Calu3 (cell line): ENCODE results near the gene POLR3A. TPM values are rescaled to one million over a fixed set of nuclear protein-coding genes. Genes with fewer than 3 reads are reported as not detected.

Experiments used
- BruUV-seq: library from RNA; stranded (reverse); fragments of 400-500 nt; replicated peaks from 2 replicates; lab custom pipeline; 2021; lab: Mats Ljungman, UMichigan
- CTCF ChIA-PET: fragments of 300-600 bp; sonication (Branson Sonifier 250); formaldehyde crosslinking; loops from one replicate; lab custom pipeline; 2022; ENCODE audit warnings: antibody characterized with exemption; lab: Charles Lee
- DNase-seq: peaks from one replicate; pipeline ENCODE4 v3.0.0; 2022
- H3K27ac Mint-ChIP-seq: one replicate; pipeline ENCODE4 v1.8.0; 2022; ENCODE audit warnings: mixed read lengths; ENCODE audit not compliant: unreplicated experiment
- H3K27me3 Mint-ChIP-seq: one replicate; pipeline ENCODE4 v1.8.0; 2022; ENCODE audit warnings: mixed read lengths; ENCODE audit not compliant: unreplicated experiment
- H3K36me3 Mint-ChIP-seq: one replicate; pipeline ENCODE4 v1.8.0; 2022; ENCODE audit warnings: mild to moderate bottlenecking, moderate library complexity, mixed read lengths; ENCODE audit not compliant: insufficient read depth, unreplicated experiment
- H3K4me1 Mint-ChIP-seq: one replicate; pipeline ENCODE4 v1.8.0; 2022; ENCODE audit warnings: mild to moderate bottlenecking, low read depth, mixed read lengths; ENCODE audit not compliant: unreplicated experiment
- H3K4me3 Mint-ChIP-seq: one replicate; pipeline ENCODE4 v1.8.0; 2022; ENCODE audit warnings: mild to moderate bottlenecking, low read depth, moderate library complexity, mixed read lengths; ENCODE audit not compliant: unreplicated experiment
- H3K9me3 Mint-ChIP-seq: one replicate; pipeline ENCODE4 v1.8.0; 2022; ENCODE audit warnings: low read depth, mixed read lengths; ENCODE audit not compliant: unreplicated experiment
- intact Hi-C: fragments of 100-400 bp; cut with micrococcal nuclease; formaldehyde crosslinking; loops from one replicate; pipeline ENCODE4 v1.10.0; 2022; ENCODE audit not compliant: unreplicated experiment
- total RNA-seq: library from RNA; stranded (reverse); gene quantifications from 2 replicates; pipeline ENCODE4 v1.2.3, GENCODE V29; 2022
- TF ChIP-seq, protein P1 (sequence below): fragments of 200-600 bp; IDR thresholded peaks from one replicate; pipeline ENCODE4 v1.8.0; 2022; ENCODE audit warnings: antibody characterized with exemption; ENCODE audit not compliant: unreplicated experiment

Gene POLR3A
- total RNA-seq, 1 experiment from 2014 or later, result 26.6 TPM

DNA sequence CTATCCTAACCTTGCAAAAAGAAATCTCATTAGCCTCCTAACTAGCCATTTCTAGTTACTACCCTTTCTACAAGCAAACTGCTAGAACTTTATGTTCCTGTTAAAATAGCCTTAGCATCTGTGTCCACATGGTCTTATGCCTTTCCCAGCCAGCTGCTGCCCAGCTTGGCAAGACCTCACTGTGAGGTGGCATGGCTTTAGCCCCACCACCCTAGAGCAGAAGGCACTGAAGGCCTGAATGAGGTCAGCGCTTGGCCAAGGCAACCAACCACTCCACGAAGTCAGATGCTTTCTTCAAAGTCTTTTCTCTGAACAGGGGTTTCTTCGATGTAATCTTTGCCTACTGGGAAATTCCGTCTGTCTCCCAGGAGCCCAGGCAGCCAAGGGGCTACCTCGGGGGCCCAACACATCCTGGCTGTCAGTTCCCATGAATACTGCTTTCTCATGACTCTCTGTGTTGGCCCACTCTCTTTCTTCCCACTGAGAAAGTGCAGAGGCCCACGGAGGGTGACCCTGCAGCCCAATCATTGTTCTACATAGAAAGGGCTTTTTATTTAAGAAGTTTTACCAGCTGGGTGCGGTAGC, 41.6 kb downstream of the POLR3A start:
- Mint-ChIP-seq H3K36me3 (peaks cover 54% of the 10 kb centered on the region), H3K4me1 (no peaks in the 10 kb centered on the region), H3K27me3 (no peaks in the 10 kb centered on the region), H3K27ac (no peak overlapping the region), H3K9me3 (no peaks in the 10 kb centered on the region), H3K4me3 (no peak overlapping the region)
- DNase-seq, result no peak
- TF ChIP-seq, protein P1, sequence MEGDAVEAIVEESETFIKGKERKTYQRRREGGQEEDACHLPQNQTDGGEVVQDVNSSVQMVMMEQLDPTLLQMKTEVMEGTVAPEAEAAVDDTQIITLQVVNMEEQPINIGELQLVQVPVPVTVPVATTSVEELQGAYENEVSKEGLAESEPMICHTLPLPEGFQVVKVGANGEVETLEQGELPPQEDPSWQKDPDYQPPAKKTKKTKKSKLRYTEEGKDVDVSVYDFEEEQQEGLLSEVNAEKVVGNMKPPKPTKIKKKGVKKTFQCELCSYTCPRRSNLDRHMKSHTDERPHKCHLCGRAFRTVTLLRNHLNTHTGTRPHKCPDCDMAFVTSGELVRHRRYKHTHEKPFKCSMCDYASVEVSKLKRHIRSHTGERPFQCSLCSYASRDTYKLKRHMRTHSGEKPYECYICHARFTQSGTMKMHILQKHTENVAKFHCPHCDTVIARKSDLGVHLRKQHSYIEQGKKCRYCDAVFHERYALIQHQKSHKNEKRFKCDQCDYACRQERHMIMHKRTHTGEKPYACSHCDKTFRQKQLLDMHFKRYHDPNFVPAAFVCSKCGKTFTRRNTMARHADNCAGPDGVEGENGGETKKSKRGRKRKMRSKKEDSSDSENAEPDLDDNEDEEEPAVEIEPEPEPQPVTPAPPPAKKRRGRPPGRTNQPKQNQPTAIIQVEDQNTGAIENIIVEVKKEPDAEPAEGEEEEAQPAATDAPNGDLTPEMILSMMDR, result no peak
- intact Hi-C loops, result no loop called here
- CTCF ChIA-PET, result interaction anchor here (0.6 kb wide), 1 partner anchor 162 kb away, joined by 6 read pairs; no protein-coding TSS in a partner anchor
- no TSS peak for BruUV-seq

DNA sequence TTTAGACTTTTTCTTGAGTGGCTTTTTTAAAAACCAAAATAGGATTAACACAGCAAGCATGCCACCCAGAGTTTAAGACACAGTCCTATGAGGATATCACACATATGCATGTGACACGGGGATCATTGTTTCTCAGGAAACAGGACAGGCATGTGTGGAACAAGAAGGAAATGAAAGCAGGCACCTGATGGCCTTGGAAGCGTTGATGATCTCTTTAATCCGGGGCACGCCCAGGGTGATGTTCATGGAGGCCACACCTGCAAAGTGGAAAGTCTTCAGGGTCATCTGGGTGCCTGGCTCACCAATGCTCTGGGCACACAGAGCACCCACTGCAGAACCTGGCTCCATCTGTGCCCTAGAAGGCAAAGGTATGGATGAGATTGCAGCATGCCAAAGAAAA, 44.3 kb downstream of the POLR3A start:
- BruUV-seq, result no TSS peak
- TF ChIP-seq, protein P1, result no peak
- no peaks in the 10 kb centered on the region for H3K27me3 Mint-ChIP-seq
- intact Hi-C loops, result no loop called here
- H3K4me1 Mint-ChIP-seq, result no peaks in the 10 kb centered on the region
- no peaks in the 10 kb centered on the region for H3K9me3 Mint-ChIP-seq
- no peak overlapping the region for H3K27ac Mint-ChIP-seq
- CTCF ChIA-PET, result no interaction called here
- DNase-seq, result no peak
- no peak overlapping the region for H3K4me3 Mint-ChIP-seq
- H3K36me3 Mint-ChIP-seq, result peaks cover 42% of the 10 kb centered on the region

DNA sequence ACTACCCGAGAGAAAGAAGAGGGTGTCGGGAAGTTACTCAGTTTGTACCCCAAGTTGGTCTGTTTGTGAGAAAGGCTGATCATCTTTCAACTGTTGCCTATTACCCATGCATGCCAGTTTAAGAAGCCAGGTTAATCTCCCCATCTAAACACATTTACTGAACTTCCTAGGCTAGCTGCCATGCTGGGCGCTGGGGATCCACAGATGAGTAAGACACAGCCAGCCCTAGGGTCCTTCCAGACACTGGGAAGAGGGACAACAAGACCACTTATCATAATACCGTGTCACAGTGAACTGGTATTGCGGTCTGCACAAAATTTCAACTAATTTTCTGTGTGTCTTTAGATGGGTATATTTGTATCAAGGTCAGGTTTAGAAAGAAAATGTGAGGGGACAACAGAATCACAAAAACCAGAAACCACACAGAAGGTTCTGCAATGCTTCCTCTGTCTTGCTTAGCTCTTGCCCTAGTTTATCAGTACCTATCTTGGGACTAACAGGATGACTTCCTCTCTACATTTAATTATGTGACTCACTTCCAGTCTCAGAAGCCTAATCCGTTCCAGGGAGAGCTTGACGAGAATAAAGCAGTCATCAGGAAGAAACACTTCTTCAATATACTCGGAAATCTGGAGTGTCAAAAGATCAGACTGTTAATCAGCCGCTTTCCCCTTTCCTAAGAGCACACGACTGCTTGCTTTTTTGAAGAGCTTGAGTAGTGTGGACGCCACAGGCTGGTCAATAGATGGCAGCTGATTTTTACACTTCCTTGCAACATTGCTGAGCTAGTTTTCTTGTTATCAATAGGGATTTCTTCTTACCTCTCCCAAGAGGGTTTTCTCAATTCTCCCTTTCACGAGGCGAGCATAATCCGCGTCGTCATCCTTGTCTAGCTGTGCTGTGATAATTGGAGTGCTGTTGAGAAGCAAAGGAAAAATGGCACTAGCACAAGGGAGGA, 45.7 kb downstream of the POLR3A start:
- intact Hi-C loops, result no loop called here
- no peaks in the 10 kb centered on the region for H3K9me3 Mint-ChIP-seq
- no peaks in the 10 kb centered on the region for H3K27me3 Mint-ChIP-seq
- CTCF ChIA-PET, result no interaction called here
- DNase-seq, result no peak
- H3K27ac Mint-ChIP-seq, result no peak overlapping the region
- H3K4me1 Mint-ChIP-seq, result no peaks in the 10 kb centered on the region
- no TSS peak for BruUV-seq
- TF ChIP-seq, protein P1, result no peak
- peaks cover 38% of the 10 kb centered on the region for H3K36me3 Mint-ChIP-seq
- no peak overlapping the region for H3K4me3 Mint-ChIP-seq

DNA sequence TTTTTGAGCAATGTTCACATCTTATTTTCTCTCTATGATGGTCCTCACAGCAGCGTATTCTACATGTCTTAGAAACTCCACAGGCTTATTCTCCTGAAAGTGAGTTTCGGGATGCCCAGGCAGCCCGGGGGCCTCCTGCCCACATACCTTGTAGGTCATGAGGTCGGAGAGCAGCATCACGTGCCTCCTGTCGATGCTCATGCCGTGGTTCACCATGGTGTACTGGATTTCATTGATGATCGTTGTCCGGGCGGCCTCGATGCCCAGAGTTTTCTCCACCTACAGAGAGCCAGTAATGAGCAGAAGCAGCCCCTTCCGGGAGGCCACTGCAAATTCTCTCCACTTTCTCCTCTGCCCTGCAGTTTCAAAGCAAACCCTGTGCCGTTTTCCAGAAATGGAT, 48.0 kb downstream of the POLR3A start:
- intact Hi-C loops, result no loop called here
- Mint-ChIP-seq H3K27me3 (no peaks in the 10 kb centered on the region), H3K4me3 (no peak overlapping the region), H3K27ac (no peak overlapping the region), H3K4me1 (no peaks in the 10 kb centered on the region), H3K9me3 (no peaks in the 10 kb centered on the region), H3K36me3 (peaks cover 39% of the 10 kb centered on the region)
- TF ChIP-seq, protein P1, result no peak
- no TSS peak for BruUV-seq
- CTCF ChIA-PET, result no interaction called here
- no peak for DNase-seq
